GM23338 (cell line): ENCODE data around the gene ZNF142. TPM values are rescaled to one million over a fixed set of nuclear protein-coding genes. Genes with fewer than 3 reads are reported as not detected.

Source experiments
- ATAC-seq: fragments of 200-7000 bp; cut with Tn5 transposase; 3 replicates; pipeline ENCODE4 v1.9.1; 2020
- DNase-seq: peaks from one replicate; pipeline ENCODE4 v3.0.0-alpha.2; 2015; ENCODE audit warnings: low spot score
- H2AFZ ChIP-seq: fragments of 200-600 bp; sonication (generic); 2 replicates; pipeline ENCODE4 v1.8.0; 2016; ENCODE audit warnings: antibody characterized with exemption, mild to moderate bottlenecking, moderate library complexity
- H3F3A ChIP-seq: fragments of 200-600 bp; sonication (generic); replicated peaks from 2 replicates; pipeline ENCODE4 v1.8.0; 2017; ENCODE audit warnings: antibody characterized with exemption, mixed run types, low read depth
- H3K27ac ChIP-seq: fragments of 200-600 bp; sonication (generic); 2 replicates; pipeline ENCODE4 v1.6.1; 2016; ENCODE audit warnings: low read depth
- H3K27me3 ChIP-seq: fragments of 200-600 bp; sonication (generic); 2 replicates; pipeline ENCODE4 v1.8.0; 2016; ENCODE audit warnings: mild to moderate bottlenecking, mixed run types, moderate library complexity; ENCODE audit not compliant: insufficient read depth
- H3K36me3 ChIP-seq: fragments of 200-600 bp; sonication (generic); 2 replicates; pipeline ENCODE4 v1.8.0; 2016; ENCODE audit warnings: mild to moderate bottlenecking; ENCODE audit not compliant: insufficient read depth
- H3K4me1 ChIP-seq: fragments of 200-600 bp; sonication (generic); 2 replicates; pipeline ENCODE4 v1.8.0; 2016; ENCODE audit warnings: mild to moderate bottlenecking, moderate library complexity; ENCODE audit not compliant: insufficient read depth
- H3K4me2 ChIP-seq: fragments of 200-600 bp; sonication (generic); 2 replicates; pipeline ENCODE4 v1.7.1; 2017; ENCODE audit warnings: mixed run types
- H3K4me3 ChIP-seq: fragments of 200-600 bp; sonication (generic); 2 replicates; pipeline ENCODE4 v1.6.1; 2016; ENCODE audit warnings: mixed run types
- H3K79me2 ChIP-seq: fragments of 200-600 bp; sonication (generic); replicated peaks from 2 replicates; pipeline ENCODE4 v1.8.0; 2017; ENCODE audit warnings: mild to moderate bottlenecking; ENCODE audit not compliant: insufficient read depth
- H3K9me2 ChIP-seq: fragments of 200-600 bp; sonication (generic); 2 replicates; pipeline ENCODE4 v1.8.0; 2017; ENCODE audit not compliant: insufficient read depth
- H4K20me1 ChIP-seq: fragments of 200-600 bp; sonication (generic); replicated peaks from 2 replicates; pipeline ENCODE4 v1.8.0; 2017; ENCODE audit warnings: mild to moderate bottlenecking; ENCODE audit not compliant: insufficient read depth
- H3K27ac Mint-ChIP-seq: 2 replicates; pipeline ENCODE4 v1.8.0; 2020; ENCODE audit warnings: inconsistent platforms, mild to moderate bottlenecking, moderate library complexity, mixed read lengths
- H3K27me3 Mint-ChIP-seq: 3 replicates; pipeline ENCODE4 v1.8.0; 2022; ENCODE audit warnings: low read depth, mild to moderate bottlenecking, moderate library complexity, mixed read lengths, inconsistent platforms; ENCODE audit not compliant: insufficient read depth, poor library complexity
- H3K36me3 Mint-ChIP-seq: 3 replicates; pipeline ENCODE4 v1.8.0; 2021; ENCODE audit warnings: low read depth, mild to moderate bottlenecking, inconsistent platforms, moderate library complexity, mixed read lengths
- H3K4me1 Mint-ChIP-seq: 3 replicates; pipeline ENCODE4 v1.8.0; 2020; ENCODE audit warnings: mild to moderate bottlenecking, inconsistent platforms, mixed read lengths
- H3K4me3 Mint-ChIP-seq: 3 replicates; pipeline ENCODE4 v1.8.0; 2021; ENCODE audit warnings: moderate library complexity, mild to moderate bottlenecking, inconsistent platforms, mixed read lengths
- H3K9me3 Mint-ChIP-seq: 3 replicates; pipeline ENCODE4 v1.8.0; 2020; ENCODE audit warnings: moderate library complexity, mild to moderate bottlenecking, inconsistent platforms, mixed read lengths
- CTCF ChIP-seq, 2 experiments: fragments of 200-600 bp in 1 of 2; sonication (generic) in 1 of 2; conservative IDR thresholded peaks; 2 replicates each; pipeline versions ENCODE4 v1.5.1 to v1.6.1; 2016 to 2017; ENCODE audit warnings: antibody characterized with exemption in 2 of 2, low read depth in 2 of 2, mild to moderate bottlenecking in 2 of 2, moderate library complexity in 1 of 2
- ETS1 ChIP-seq: IDR thresholded peaks from 2 replicates; pipeline ENCODE4 v1.6.1; 2016; ENCODE audit warnings: antibody characterized with exemption
- EZH2 ChIP-seq: fragments of 200-600 bp; sonication (generic); IDR thresholded peaks from one replicate; pipeline ENCODE4 v1.8.0; 2017; ENCODE audit warnings: antibody characterized with exemption, mild to moderate bottlenecking, low read depth; ENCODE audit not compliant: unreplicated experiment
- JUNB ChIP-seq: IDR thresholded peaks from one replicate; pipeline ENCODE4 v1.6.1; 2016; ENCODE audit warnings: antibody characterized with exemption; ENCODE audit not compliant: unreplicated experiment
- NANOG ChIP-seq: IDR thresholded peaks from 2 replicates; pipeline ENCODE4 v1.6.1; 2016; ENCODE audit warnings: antibody characterized with exemption, borderline replicate concordance
- REST ChIP-seq: IDR thresholded peaks from one replicate; pipeline ENCODE4 v1.6.1; 2018; ENCODE audit warnings: antibody characterized with exemption; ENCODE audit not compliant: unreplicated experiment
- ZNF462 ChIP-seq: fragments of 250-450 bp; sonication (Bioruptor Pico); IDR thresholded peaks from 2 replicates; pipeline ENCODE4 v1.5.0; 2020; ENCODE audit warnings: mild to moderate bottlenecking, moderate library complexity
- polyA plus RNA-seq: library from polyadenylated mRNA; unstranded; fragments of >200 nt; fragmentation: Nextera tagmentation; extraction: Ambion mirVana; gene quantifications from 2 replicates; pipeline ENCODE4 v1.2.1, GENCODE V29; 2016
- total RNA-seq: library from RNA; depleted of rRNA; stranded (reverse); fragments of >200 nt; shearing (Covaris generic); gene quantifications from 2 replicates; pipeline ENCODE4 v1.2.3, GENCODE V29; 2014

Gene ZNF142
- total and polyA plus RNA-seq, 2 experiments from 2014 or later = 14.9 to 32.8 TPM

GRCh38 chr2:218621007-218621406 is 38.4 kb downstream of the ZNF142 start:
- Histone ChIP-seq H4K20me1 (no peaks in the 10 kb centered on the region), H3K36me3 (no peaks in the 10 kb centered on the region), H3K4me2 (no peak overlapping the region), H3K27ac (no peak overlapping the region), H2AFZ (no peak overlapping the region), H3K9me2 (no peaks in the 10 kb centered on the region), H3K27me3 (no peaks in the 10 kb centered on the region), H3K79me2 (no peaks in the 10 kb centered on the region), H3K4me1 (no peaks in the 10 kb centered on the region), H3K4me3 (no peak overlapping the region), H3F3A (no peaks in the 10 kb centered on the region)
- Mint-ChIP-seq H3K4me1 (peaks cover 2% of the 10 kb centered on the region; the same call in 1 of the 3 replicates), H3K4me3 (no peak overlapping the region), H3K27me3 (no peaks in the 10 kb centered on the region), H3K36me3 (no peaks in the 10 kb centered on the region), H3K27ac (no peak overlapping the region), H3K9me3 (no peaks in the 10 kb centered on the region)
- DNase-seq (no peak), ATAC-seq (no peak)
- no peak for TF ChIP-seq JUNB
- TF ChIP-seq ETS1 = no peak
- no peak for TF ChIP-seq EZH2
- no peak for TF ChIP-seq ZNF462
- no peak for TF ChIP-seq NANOG
- TF ChIP-seq CTCF (conservative IDR thresholded peaks at IDR 0.05; ENCODE audit: low read depth in 2 of 2) = no peak
- no peak for TF ChIP-seq REST
